T-helper 22 cell (primary cell): ENCODE results near the gene KCNF1.

Source experiments
- DNase-seq: peaks from one replicate; pipeline ENCODE4 v3.0.0-alpha.2; 2020; ENCODE audit warnings: low read depth

Gene KCNF1

GRCh38 chr2:10905006-10905861 is 6.5 kb upstream of the KCNF1 start:
- DNase-seq: no peak

DNA sequence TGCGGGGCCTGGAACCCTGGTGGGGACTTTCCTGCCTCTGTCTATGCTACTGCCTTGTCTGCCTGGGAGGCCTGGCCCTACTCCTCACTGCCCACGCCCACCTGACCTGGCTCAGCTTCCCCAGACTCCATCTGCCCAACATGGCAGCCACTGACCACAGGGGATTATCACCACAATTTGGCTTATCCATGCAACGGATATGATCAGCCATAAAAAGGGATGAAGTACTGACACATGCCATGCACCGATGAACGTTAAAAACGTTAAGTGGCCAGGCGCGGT is 5.9 kb upstream of the KCNF1 start:
- no peak for DNase-seq

GRCh38 chr2:10906926-10907625 is 4.7 kb upstream of the KCNF1 start:
- no peak for DNase-seq

GRCh38 chr2:10908195-10908594 is 3.5 kb upstream of the KCNF1 start:
- DNase-seq: no peak

DNA sequence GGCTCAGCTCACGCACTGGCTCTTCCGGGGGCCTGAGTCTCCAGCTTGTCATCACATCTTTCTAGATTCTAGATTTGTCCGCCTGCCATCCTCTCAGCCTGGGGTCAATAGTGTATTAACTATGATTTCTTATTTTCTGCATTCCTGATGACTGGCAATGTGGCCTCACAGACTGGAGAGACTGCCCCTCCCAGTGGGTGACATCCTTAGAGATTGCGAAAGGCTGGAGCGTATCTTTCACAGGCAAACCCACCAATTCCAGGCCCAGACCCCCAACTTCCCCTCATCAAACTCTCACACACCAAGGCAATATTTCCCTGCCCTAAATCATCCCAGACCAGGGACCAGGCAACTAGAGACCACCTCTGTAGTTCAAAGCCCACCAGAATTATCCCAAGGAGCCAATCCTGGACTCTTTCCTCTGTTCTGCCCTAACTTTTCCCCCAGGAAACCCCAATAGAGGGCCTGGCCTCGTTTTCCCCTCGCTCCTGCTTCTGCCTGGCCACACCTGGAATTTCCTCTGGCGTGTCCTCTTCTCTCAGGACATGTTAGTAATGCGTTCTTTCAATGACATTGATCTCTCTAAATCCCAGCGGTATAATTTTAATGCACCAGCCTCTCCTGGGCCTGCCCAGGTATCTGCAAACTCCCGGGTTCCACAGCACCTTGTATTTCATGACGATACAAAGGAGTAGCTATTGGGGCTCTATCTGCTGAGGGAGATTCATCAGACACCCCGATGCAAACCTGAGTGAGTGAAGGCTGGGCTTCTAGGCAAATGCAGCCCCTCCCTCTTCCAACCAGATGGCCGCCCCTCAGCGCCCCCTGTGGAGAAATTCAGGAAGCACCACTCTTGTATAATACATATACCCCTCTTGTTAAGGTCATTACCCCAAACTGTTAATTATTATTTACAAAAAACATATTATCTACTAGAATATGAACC is 2.4 kb upstream of the KCNF1 start:
- DNase-seq: no peak

- no peak for DNase-seq
Observed at GRCh38 chr2:10909996-10910341, 1.8 kb upstream of the KCNF1 start.

- DNase-seq: no peak
Observed at GRCh38 chr2:10910625-10911024, 1.1 kb upstream of the KCNF1 start.

DNA sequence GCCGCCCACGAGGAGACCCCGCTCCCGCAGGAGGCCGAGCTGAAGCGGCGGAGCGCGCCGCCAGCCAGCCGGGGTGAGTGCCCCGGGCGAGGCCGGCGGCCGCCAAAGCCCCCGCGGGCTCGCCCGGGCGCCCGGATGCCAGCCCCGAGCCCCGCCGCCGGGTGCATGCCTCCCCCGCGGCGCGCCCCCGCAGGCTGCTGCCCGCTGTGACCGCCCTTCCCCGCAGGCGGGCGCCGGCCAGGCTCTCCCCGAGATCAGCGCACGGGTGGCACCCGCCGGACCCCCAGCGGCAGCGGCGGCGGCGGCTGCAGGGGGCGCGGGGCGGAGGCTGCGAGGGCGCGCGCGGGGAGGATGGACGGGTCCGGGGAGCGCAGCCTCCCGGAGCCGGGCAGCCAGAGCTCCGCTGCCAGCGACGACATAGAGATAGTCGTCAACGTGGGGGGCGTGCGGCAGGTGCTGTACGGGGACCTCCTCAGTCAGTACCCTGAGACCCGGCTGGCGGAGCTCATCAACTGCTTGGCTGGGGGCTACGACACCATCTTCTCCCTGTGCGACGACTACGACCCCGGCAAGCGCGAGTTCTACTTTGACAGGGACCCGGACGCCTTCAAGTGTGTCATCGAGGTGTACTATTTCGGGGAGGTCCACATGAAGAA is 470 bp downstream of the KCNF1 start:
- DNase-seq: no peak

DNA sequence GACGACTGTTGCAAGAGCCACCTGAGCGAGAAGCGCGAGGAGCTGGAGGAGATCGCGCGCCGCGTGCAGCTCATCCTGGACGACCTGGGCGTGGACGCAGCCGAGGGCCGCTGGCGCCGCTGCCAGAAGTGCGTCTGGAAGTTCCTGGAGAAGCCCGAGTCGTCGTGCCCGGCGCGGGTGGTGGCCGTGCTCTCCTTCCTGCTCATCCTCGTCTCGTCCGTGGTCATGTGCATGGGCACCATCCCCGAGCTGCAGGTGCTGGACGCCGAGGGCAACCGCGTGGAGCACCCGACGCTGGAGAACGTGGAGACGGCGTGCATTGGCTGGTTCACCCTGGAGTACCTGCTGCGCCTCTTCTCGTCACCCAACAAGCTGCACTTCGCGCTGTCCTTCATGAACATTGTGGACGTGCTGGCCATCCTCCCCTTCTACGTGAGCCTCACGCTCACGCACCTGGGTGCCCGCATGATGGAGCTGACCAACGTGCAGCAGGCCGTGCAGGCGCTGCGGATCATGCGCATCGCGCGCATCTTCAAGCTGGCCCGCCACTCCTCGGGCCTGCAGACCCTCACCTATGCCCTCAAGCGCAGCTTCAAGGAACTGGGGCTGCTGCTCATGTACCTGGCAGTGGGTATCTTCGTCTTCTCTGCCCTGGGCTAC is 1.2 kb downstream of the KCNF1 start:
- no peak for DNase-seq

DNA sequence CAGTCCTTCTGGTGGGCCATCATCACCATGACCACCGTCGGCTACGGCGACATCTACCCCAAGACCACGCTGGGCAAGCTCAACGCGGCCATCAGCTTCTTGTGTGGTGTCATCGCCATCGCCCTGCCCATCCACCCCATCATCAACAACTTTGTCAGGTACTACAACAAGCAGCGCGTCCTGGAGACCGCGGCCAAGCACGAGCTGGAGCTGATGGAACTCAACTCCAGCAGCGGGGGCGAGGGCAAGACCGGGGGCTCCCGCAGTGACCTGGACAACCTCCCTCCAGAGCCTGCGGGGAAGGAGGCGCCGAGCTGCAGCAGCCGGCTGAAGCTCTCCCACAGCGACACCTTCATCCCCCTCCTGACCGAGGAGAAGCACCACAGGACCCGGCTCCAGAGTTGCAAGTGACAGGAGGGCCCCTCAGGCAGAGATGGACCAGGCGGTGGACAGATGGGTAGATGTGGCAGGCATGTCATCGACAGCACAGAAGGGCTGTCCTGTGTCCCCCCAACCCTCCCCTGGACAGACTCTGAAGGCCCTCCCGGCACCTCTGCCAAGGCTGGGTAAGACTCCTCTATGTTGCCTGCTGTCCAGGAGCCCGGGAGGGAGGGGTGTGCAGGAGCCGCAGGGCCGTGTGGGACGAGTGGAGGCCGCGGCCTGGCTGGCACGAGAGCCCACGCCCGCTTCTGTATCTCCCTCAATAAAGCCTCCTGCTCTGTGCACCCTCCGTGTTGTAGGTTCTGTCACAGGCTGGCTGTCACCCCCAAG is 2.0 kb downstream of the KCNF1 start:
- DNase-seq: no peak

- no peak for DNase-seq
Observed at GRCh38 chr2:10914272-10914693, 2.5 kb downstream of the KCNF1 start.

DNA sequence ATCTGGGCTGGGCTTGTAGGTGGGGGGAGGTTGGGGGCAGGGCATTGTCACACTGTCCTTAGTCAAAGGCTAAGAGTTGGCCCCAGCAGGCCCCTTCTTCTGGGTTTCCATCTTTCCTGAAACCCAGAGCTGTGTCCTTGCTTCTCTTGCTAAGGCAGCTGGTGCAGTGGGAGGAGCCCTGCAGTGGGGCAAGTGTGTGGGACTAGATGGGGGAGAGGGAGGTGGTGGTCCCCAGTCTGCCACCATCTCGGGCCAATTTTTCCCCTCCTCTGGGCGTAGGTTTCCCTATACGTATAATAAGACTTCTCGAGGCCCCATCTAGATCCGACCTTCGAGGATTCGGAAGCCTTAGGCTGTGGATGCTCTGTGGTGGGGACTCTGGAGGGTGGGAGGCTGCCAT is 3.5 kb downstream of the KCNF1 start:
- DNase-seq: no peak

- DNase-seq: no peak
Observed at GRCh38 chr2:10915731-10916276, 4.1 kb downstream of the KCNF1 start.

DNA sequence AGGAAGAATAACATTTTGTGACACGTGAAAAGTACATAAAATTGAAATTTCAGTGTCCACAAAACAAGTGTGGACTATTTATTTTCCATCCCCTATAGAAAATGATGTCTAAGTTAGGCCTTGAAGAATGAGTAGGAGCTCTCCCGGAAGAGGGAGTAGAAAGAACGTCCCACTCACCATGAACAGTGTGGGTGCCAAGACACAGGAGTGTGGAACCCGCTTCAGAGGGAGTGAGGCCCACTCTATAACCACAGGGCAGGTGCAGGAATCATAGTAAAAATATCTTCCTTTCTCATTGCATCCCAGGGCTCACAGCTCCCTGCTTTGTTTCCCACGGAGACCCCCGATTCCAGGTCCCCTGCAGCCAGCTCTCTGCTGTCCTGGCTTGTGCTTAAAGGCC is 5.2 kb downstream of the KCNF1 start:
- no peak for DNase-seq

DNA sequence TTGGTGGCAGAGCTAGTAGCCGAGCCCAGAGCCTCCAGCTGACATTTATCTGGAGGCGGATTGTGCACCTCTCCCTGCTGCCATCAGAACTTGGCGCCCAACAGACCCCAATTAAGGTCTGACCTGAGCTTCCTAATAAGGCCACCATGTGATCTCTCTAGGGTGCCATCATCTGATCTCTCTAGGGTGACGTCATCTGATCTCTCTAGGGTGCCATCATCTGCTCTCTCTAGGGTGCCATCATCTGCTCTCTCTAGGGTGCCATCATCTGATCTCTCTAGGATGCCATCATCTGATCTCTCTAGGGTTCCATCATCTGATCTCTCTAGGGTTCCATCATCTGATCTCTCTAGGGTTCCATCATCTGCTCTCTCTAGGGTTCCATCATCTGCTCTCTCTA is 6.2 kb downstream of the KCNF1 start:
- no peak for DNase-seq

DNA sequence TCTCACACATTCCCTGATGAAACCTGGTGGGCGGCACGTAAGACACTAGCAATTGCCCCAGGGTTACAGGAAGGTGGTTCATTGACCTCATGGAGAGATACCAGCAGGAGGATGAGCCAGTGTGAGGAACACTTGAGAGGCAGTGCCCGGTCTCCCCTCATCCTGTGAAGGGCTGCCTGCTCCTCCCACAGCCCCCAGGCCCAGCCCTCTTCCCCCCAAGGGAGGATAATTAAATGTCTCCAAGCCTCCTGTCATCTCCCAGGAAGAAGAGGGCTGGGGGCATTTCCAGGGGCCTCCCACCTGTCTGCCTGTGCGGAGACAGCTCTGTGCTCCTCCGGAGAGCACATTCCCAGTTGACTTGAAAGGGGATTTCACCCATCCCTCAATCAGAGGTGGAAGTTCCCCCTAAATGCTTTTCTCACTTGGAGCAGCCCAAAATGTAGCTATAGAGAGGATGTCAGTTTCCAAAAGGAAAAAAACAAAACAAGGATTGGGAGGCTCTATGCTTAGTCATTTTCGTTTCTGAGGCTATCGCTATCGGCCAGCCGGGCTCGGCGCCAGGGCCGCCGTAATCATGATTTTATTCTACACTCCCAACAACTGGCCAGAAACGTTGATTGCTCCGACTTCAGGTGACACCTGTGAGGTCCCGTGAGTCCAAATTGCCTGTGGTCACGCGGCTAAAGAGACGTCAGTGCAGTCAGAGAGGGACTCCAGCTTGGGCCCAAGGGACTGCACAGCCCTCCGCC is 7.1 kb downstream of the KCNF1 start:
- DNase-seq: no peak

DNA sequence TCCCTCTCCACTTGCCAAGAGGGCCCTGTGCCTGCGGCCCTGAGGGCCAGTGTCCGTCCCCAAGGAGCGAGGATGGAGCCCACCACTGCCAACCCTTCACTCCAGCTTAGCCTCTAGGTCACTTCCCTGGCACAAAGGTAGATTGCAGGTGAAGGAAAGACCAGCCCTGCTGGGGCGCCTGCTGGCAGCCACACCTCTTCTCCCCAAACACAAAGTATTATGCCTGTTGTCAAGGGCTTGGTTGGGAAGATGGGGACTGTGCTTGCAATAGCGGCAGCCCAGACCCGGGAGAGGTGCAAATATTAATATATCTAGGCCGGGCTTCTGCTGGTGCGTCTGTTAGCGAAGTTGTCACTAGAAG is 7.7 kb downstream of the KCNF1 start:
- DNase-seq: no peak

GRCh38 chr2:10919771-10920621 is 8.3 kb downstream of the KCNF1 start:
- DNase-seq: no peak

GRCh38 chr2:10920764-10921388 is 9.1 kb downstream of the KCNF1 start:
- no peak for DNase-seq
